Neural progenitor cell (in vitro differentiated cells): Measurements from ENCODE around the gene PLEKHA6. TPM values are rescaled to one million over a fixed set of nuclear protein-coding genes. Genes with fewer than 3 reads are reported as not detected.
A peak's percentile ranks its signal among the peaks of the same experiment; 100 is the strongest.

Source experiments
- DNase-seq: peaks from one replicate; pipeline ENCODE4 v3.0.0-alpha.2; 2016; ENCODE audit warnings: low spot score
- H2AFZ ChIP-seq: fragments of 200-600 bp; sonication (generic); replicated peaks from 2 replicates; pipeline ENCODE4 v1.6.1; 2016; ENCODE audit warnings: antibody characterized with exemption
- H3F3A ChIP-seq: fragments of 200-600 bp; sonication (generic); 2 replicates; pipeline ENCODE4 v1.6.1; 2016; ENCODE audit warnings: antibody characterized with exemption, low read depth
- H3K27ac ChIP-seq: fragments of 200-600 bp; sonication (generic); 2 replicates; pipeline ENCODE4 v1.5.1; 2016; ENCODE audit warnings: mild to moderate bottlenecking
- H3K27me3 ChIP-seq: fragments of 200-600 bp; sonication (generic); 2 replicates; pipeline ENCODE4 v1.6.1; 2016; ENCODE audit warnings: mild to moderate bottlenecking, moderate library complexity
- H3K36me3 ChIP-seq: fragments of 200-600 bp; sonication (generic); 2 replicates; pipeline ENCODE4 v1.5.1; 2016
- H3K4me1 ChIP-seq: fragments of 200-600 bp; sonication (generic); 2 replicates; pipeline ENCODE4 v1.6.1; 2016; ENCODE audit warnings: mixed run types
- H3K4me2 ChIP-seq: fragments of 200-600 bp; sonication (generic); 2 replicates; pipeline ENCODE4 v1.6.1; 2016
- H3K4me3 ChIP-seq: fragments of 200-600 bp; sonication (generic); 2 replicates; pipeline ENCODE4 v1.5.1; 2016
- H3K79me2 ChIP-seq: fragments of 200-600 bp; sonication (generic); 2 replicates; pipeline ENCODE4 v1.6.1; 2016; ENCODE audit warnings: low read depth
- H3K9ac ChIP-seq: fragments of 200-600 bp; sonication (generic); 2 replicates; pipeline ENCODE4 v1.6.1; 2016
- H3K9me3 ChIP-seq: fragments of 200-600 bp; sonication (generic); 2 replicates; pipeline ENCODE4 v1.5.1; 2016; ENCODE audit warnings: low read depth
- H4K20me1 ChIP-seq: fragments of 200-600 bp; sonication (generic); 2 replicates; pipeline ENCODE4 v1.6.1; 2016; ENCODE audit warnings: low read depth
- H3K27ac Mint-ChIP-seq: 3 replicates; pipeline ENCODE4 v1.8.0; 2021; ENCODE audit warnings: mixed read lengths
- H3K27me3 Mint-ChIP-seq: 2 replicates; pipeline ENCODE4 v1.8.0; 2022; ENCODE audit warnings: low read depth, mild to moderate bottlenecking, inconsistent platforms, moderate library complexity, mixed read lengths; ENCODE audit not compliant: insufficient read depth
- H3K36me3 Mint-ChIP-seq: 3 replicates; pipeline ENCODE4 v1.8.0; 2021; ENCODE audit warnings: mixed read lengths
- H3K4me1 Mint-ChIP-seq: 3 replicates; pipeline ENCODE4 v1.8.0; 2021; ENCODE audit warnings: mixed read lengths
- H3K4me3 Mint-ChIP-seq: 3 replicates; pipeline ENCODE4 v1.8.0; 2021; ENCODE audit warnings: mild to moderate bottlenecking, moderate library complexity, mixed read lengths
- H3K9me3 Mint-ChIP-seq: 3 replicates; pipeline ENCODE4 v1.8.0; 2020; ENCODE audit warnings: mixed read lengths
- EZH2 ChIP-seq: fragments of 200-600 bp; sonication (generic); IDR thresholded peaks from 2 replicates; pipeline ENCODE4 v1.6.1; 2017; ENCODE audit warnings: antibody characterized with exemption, mild to moderate bottlenecking, moderate library complexity
- EZH2phosphoT487 ChIP-seq: fragments of 200-600 bp; sonication (generic); IDR thresholded peaks from 2 replicates; pipeline ENCODE4 v1.6.1; 2017; ENCODE audit warnings: antibody characterized with exemption
- total RNA-seq: library from RNA; depleted of rRNA; stranded (reverse); fragments of >200 nt; gene quantifications from 2 replicates; pipeline ENCODE4 v1.2.3, GENCODE V29; 2015; ENCODE audit warnings: low replicate concordance
- TF ChIP-seq, protein P1 (sequence below): fragments of 200-600 bp; sonication (generic); IDR thresholded peaks from 2 replicates; pipeline ENCODE4 v1.5.1; 2017; ENCODE audit warnings: antibody characterized with exemption, mild to moderate bottlenecking

PLEKHA6 gene
- total RNA-seq, 1 donor from 2014 or later = 0.58 TPM

GRCh38 chr1:204326771-204327300 lies 32.9 kb downstream of the PLEKHA6 start:
- Mint-ChIP-seq H3K4me1 (peaks cover 52% of the 10 kb centered on the region), H3K27me3 (peaks cover 10% of the 10 kb centered on the region), H3K9me3 (no peaks in the 10 kb centered on the region), H3K27ac (peak overlapping the region; percentile 36), H3K4me3 (no peak overlapping the region), H3K36me3 (peaks cover 7% of the 10 kb centered on the region)
- Histone ChIP-seq H3K36me3 (no peaks in the 10 kb centered on the region), H2AFZ (no peak overlapping the region), H3K4me2 (peak overlapping the region; percentile 34), H3K9ac (no peak overlapping the region), H3K4me1 (peaks cover 26% of the 10 kb centered on the region), H3K79me2 (no peaks in the 10 kb centered on the region), H3K9me3 (no peaks in the 10 kb centered on the region), H4K20me1 (no peaks in the 10 kb centered on the region), H3K4me3 (no peak overlapping the region), H3F3A (peaks cover 11% of the 10 kb centered on the region), H3K27ac (no peak overlapping the region), H3K27me3 (no peaks in the 10 kb centered on the region)
- DNase-seq = peak; percentile 49
- TF ChIP-seq, protein P1, sequence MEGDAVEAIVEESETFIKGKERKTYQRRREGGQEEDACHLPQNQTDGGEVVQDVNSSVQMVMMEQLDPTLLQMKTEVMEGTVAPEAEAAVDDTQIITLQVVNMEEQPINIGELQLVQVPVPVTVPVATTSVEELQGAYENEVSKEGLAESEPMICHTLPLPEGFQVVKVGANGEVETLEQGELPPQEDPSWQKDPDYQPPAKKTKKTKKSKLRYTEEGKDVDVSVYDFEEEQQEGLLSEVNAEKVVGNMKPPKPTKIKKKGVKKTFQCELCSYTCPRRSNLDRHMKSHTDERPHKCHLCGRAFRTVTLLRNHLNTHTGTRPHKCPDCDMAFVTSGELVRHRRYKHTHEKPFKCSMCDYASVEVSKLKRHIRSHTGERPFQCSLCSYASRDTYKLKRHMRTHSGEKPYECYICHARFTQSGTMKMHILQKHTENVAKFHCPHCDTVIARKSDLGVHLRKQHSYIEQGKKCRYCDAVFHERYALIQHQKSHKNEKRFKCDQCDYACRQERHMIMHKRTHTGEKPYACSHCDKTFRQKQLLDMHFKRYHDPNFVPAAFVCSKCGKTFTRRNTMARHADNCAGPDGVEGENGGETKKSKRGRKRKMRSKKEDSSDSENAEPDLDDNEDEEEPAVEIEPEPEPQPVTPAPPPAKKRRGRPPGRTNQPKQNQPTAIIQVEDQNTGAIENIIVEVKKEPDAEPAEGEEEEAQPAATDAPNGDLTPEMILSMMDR = no peak
- no peak for TF ChIP-seq EZH2
- no peak for TF ChIP-seq EZH2phosphoT487

- no peak for DNase-seq
- no peak for TF ChIP-seq EZH2phosphoT487
- H3K4me1 Mint-ChIP-seq = peaks cover 51% of the 10 kb centered on the region
- peaks cover 10% of the 10 kb centered on the region for H3K27me3 Mint-ChIP-seq
- no peaks in the 10 kb centered on the region for H3K27me3 ChIP-seq
- no peaks in the 10 kb centered on the region for H3K9me3 Mint-ChIP-seq
- no peak overlapping the region for H3K4me3 ChIP-seq
- no peak overlapping the region for H2AFZ ChIP-seq
- no peaks in the 10 kb centered on the region for H4K20me1 ChIP-seq
- H3K4me1 ChIP-seq = peaks cover 34% of the 10 kb centered on the region
- no peaks in the 10 kb centered on the region for H3K79me2 ChIP-seq
- no peak overlapping the region for H3K4me3 Mint-ChIP-seq
- no peaks in the 10 kb centered on the region for H3K36me3 ChIP-seq
- peak overlapping the region; percentile 28 for H3K27ac Mint-ChIP-seq
- H3K9me3 ChIP-seq = no peaks in the 10 kb centered on the region
- H3K4me2 ChIP-seq = no peak overlapping the region
- no peak overlapping the region for H3K27ac ChIP-seq
- no peak overlapping the region for H3K9ac ChIP-seq
- peaks cover 7% of the 10 kb centered on the region for H3K36me3 Mint-ChIP-seq
- peaks cover 19% of the 10 kb centered on the region for H3F3A ChIP-seq
Observed at GRCh38 chr1:204325944-204326343, 33.8 kb downstream of the PLEKHA6 start.

GRCh38 chr1:204323887-204324286 lies 35.8 kb downstream of the PLEKHA6 start:
- Mint-ChIP-seq H3K36me3 (peaks cover 4% of the 10 kb centered on the region), H3K4me1 (peaks cover 52% of the 10 kb centered on the region), H3K9me3 (no peaks in the 10 kb centered on the region), H3K4me3 (no peak overlapping the region), H3K27ac (no peak overlapping the region), H3K27me3 (peaks cover 6% of the 10 kb centered on the region)
- no peaks in the 10 kb centered on the region for H3K9me3 ChIP-seq
- no peaks in the 10 kb centered on the region for H3K27me3 ChIP-seq
- H4K20me1 ChIP-seq = no peaks in the 10 kb centered on the region
- no peak for DNase-seq
- H3K4me3 ChIP-seq = no peak overlapping the region
- H3K36me3 ChIP-seq = no peaks in the 10 kb centered on the region
- H2AFZ ChIP-seq = no peak overlapping the region
- H3K27ac ChIP-seq = no peak overlapping the region
- TF ChIP-seq EZH2 (no peak), EZH2phosphoT487 (no peak)
- TF ChIP-seq, protein P1 = no peak
- H3K9ac ChIP-seq = no peak overlapping the region
- peaks cover 19% of the 10 kb centered on the region for H3F3A ChIP-seq
- no peaks in the 10 kb centered on the region for H3K79me2 ChIP-seq
- peaks cover 34% of the 10 kb centered on the region for H3K4me1 ChIP-seq
- no peak overlapping the region for H3K4me2 ChIP-seq

DNA sequence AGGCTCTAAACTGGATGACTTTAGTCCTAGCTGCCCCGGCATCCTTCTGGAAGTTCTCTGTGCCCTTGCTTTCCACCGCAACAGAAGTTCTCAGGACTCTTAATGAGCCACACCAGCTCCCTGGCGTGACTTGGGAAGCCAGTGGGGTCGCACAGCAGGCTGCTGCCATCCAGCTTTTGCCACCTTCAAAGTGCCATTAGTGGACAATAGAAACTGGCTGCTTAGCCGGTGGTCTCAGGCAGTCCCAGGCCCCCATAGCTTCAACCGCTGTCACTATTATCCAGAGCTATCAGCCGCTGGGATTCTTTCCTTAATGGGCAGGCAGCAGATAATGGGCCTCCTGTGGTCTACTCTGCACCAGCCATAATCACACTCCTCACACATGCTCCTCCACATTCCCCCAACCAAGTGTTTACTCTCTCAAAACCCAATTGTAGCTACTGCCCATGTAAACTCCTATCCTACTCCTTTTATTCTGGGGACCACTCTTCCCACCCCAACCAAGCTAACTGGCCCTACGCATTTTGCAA lies 37.3 kb downstream of the PLEKHA6 start:
- no peaks in the 10 kb centered on the region for H4K20me1 ChIP-seq
- H3K4me1 Mint-ChIP-seq = peaks cover 49% of the 10 kb centered on the region
- H3K79me2 ChIP-seq = no peaks in the 10 kb centered on the region
- no peak overlapping the region for H3K9ac ChIP-seq
- TF ChIP-seq EZH2phosphoT487 (no peak), EZH2 (no peak)
- TF ChIP-seq, protein P1 = no peak
- peaks cover 19% of the 10 kb centered on the region for H3F3A ChIP-seq
- no peak overlapping the region for H2AFZ ChIP-seq
- H3K9me3 Mint-ChIP-seq = no peaks in the 10 kb centered on the region
- peak overlapping the region; percentile 77 for H3K27ac Mint-ChIP-seq
- no peak overlapping the region for H3K4me3 ChIP-seq
- peak overlapping the region; percentile 61 for H3K4me2 ChIP-seq
- H3K27ac ChIP-seq = peak overlapping the region; percentile 31
- H3K27me3 ChIP-seq = no peaks in the 10 kb centered on the region
- no peaks in the 10 kb centered on the region for H3K36me3 ChIP-seq
- H3K36me3 Mint-ChIP-seq = peaks cover 4% of the 10 kb centered on the region
- H3K9me3 ChIP-seq = no peaks in the 10 kb centered on the region
- peak; percentile 68 for DNase-seq
- peaks cover 2% of the 10 kb centered on the region for H3K27me3 Mint-ChIP-seq
- H3K4me1 ChIP-seq = peaks cover 31% of the 10 kb centered on the region
- H3K4me3 Mint-ChIP-seq = peak overlapping the region; percentile 69
